Posterior vena cava (tissue), 2 donors: Measurements from ENCODE around the gene PPM1L. TPM values are rescaled to one million over a fixed set of nuclear protein-coding genes. Genes with fewer than 3 reads are reported as not detected.

ENCODE experiments used
- DNase-seq: peaks from one replicate; pipeline ENCODE4 v3.0.0-alpha.2; 2020; ENCODE audit warnings: low spot score
- intact Hi-C, 2 donors: fragments of 100-400 bp; cut with DNase I; formaldehyde crosslinking; loops; one replicate each; pipeline versions ENCODE4 v1.14.1 to v1.14.2; 2022 to 2023
- total RNA-seq, 2 donors: library from RNA; stranded (reverse); fragmentation: NEBNext Ultra II Directional; extraction: Animal tissue kit (Norgen Biotek cat#: 25700); gene quantifications; one replicate each; pipeline ENCODE4 v1.2.1, GENCODE V29; 2021
- donor health status: DM: yes; HTN: yes; CAD: no.
- donor health status: DM: yes; HTN: yes; CAD: no.

Gene PPM1L
- total RNA-seq, 2 donors from 2014 or later, result 12.3 to 13.0 TPM

- intact Hi-C loops, result loop anchor here in 1 of 2 donors (10.0 kb wide), 1 partner anchor 47 kb away; no protein-coding TSS in a partner anchor
- DNase-seq, result no peak
These were observed 1.4 kb downstream of the PPM1L start for GRCh38 chr3:160757233-160758106.

- intact Hi-C loops, result loop anchor here in 1 of 2 donors (10.0 kb wide), 1 partner anchor 46 kb away; no protein-coding TSS in a partner anchor
- DNase-seq, result no peak
These were observed 3.0 kb downstream of the PPM1L start for GRCh38 chr3:160758929-160759577.

GRCh38 chr3:160763073-160763472 lies 7.0 kb downstream of the PPM1L start:
- no peak for DNase-seq

GRCh38 chr3:160765211-160765610 lies 9.2 kb downstream of the PPM1L start:
- intact Hi-C loops, result no loop called here
- no peak for DNase-seq

More at GRCh38 chr3:160763073-160763472, 7.0 kb downstream of the PPM1L start:
- intact Hi-C loops, result no loop called here

GRCh38 chr3:160768031-160768430 lies 12.0 kb downstream of the PPM1L start:
- DNase-seq, result no peak
- intact Hi-C loops, result no loop called here

- DNase-seq, result no peak
- intact Hi-C loops, result no loop called here
These were observed 12.9 kb downstream of the PPM1L start for GRCh38 chr3:160768918-160769317.

- no peak for DNase-seq
- intact Hi-C loops, result no loop called here
These were observed 15.9 kb downstream of the PPM1L start for GRCh38 chr3:160771811-160772459.

- intact Hi-C loops, result no loop called here
- no peak for DNase-seq
These were observed 17.7 kb downstream of the PPM1L start for GRCh38 chr3:160773722-160774121.

GRCh38 chr3:160774172-160774571 lies 18.1 kb downstream of the PPM1L start:
- no peak for DNase-seq
- intact Hi-C loops, result no loop called here

GRCh38 chr3:160778480-160778879 lies 22.4 kb downstream of the PPM1L start:
- intact Hi-C loops, result no loop called here
- DNase-seq, result no peak

- DNase-seq, result no peak
- intact Hi-C loops, result no loop called here
These were observed 23.0 kb downstream of the PPM1L start for GRCh38 chr3:160779040-160779439.

- intact Hi-C loops, result no loop called here
- DNase-seq, result no peak
These were observed 24.2 kb downstream of the PPM1L start for GRCh38 chr3:160780245-160780644.

- intact Hi-C loops, result no loop called here
- DNase-seq, result no peak
These were observed 25.4 kb downstream of the PPM1L start for GRCh38 chr3:160781402-160781801.

- intact Hi-C loops, result no loop called here
- DNase-seq, result no peak
These were observed 25.8 kb downstream of the PPM1L start for GRCh38 chr3:160781863-160782262.

GRCh38 chr3:160784853-160785252 lies 28.8 kb downstream of the PPM1L start:
- intact Hi-C loops, result no loop called here
- no peak for DNase-seq

- no peak for DNase-seq
- intact Hi-C loops, result no loop called here
These were observed 34.7 kb downstream of the PPM1L start for GRCh38 chr3:160790726-160791125.

- DNase-seq, result no peak
- intact Hi-C loops, result no loop called here
These were observed 36.5 kb downstream of the PPM1L start for GRCh38 chr3:160792540-160792939.

GRCh38 chr3:160793722-160794252 lies 37.8 kb downstream of the PPM1L start:
- intact Hi-C loops, result no loop called here
- DNase-seq, result no peak

GRCh38 chr3:160796089-160796812 lies 40.2 kb downstream of the PPM1L start:
- intact Hi-C loops, result no loop called here
- no peak for DNase-seq
